CD14-positive monocyte (primary cell): ENCODE measurements around the gene SLA2. TPM values are rescaled to one million over a fixed set of nuclear protein-coding genes. Genes with fewer than 3 reads are reported as not detected.

Experiments used
- DNase-seq, 3 donors: peaks; one replicate each; pipeline ENCODE4 v3.0.0-alpha.2; 2011 to 2022
- H2AFZ ChIP-seq: 2 replicates; pipeline ENCODE4 v1.6.0; 2012; ENCODE audit warnings: mild to moderate bottlenecking, low read depth, low read length, inconsistent platforms; ENCODE audit not compliant: insufficient read depth, poor library complexity, severe bottlenecking
- H3K27ac ChIP-seq, 2 donors: 1 replicate in 1 of 2; 2 replicates in 1 of 2; pipeline ENCODE4 v1.5.1; 2012 to 2013; ENCODE audit warnings: low read length in 2 of 2, control low read depth in 1 of 2, inconsistent platforms in 1 of 2, low read depth in 1 of 2, mild to moderate bottlenecking in 1 of 2
- H3K27me3 ChIP-seq, 2 donors: one replicate each; pipeline versions ENCODE4 v1.6.0 to v1.6.1; 2011 to 2013; ENCODE audit warnings: low read length in 2 of 2; ENCODE audit not compliant: control insufficient read depth in 2 of 2, insufficient read depth in 2 of 2
- H3K36me3 ChIP-seq, 2 donors: replicated peaks in 1 of 2; 1 replicate in 1 of 2; 2 replicates in 1 of 2; pipeline versions ENCODE4 v1.5.1 to v1.6.1; 2012 to 2013; ENCODE audit warnings: low read length in 2 of 2, control low read depth in 1 of 2, inconsistent platforms in 1 of 2, mild to moderate bottlenecking in 1 of 2; ENCODE audit not compliant: insufficient read depth in 2 of 2, control insufficient read depth in 1 of 2
- H3K4me1 ChIP-seq, 2 donors: 1 replicate in 1 of 2; 2 replicates in 1 of 2; pipeline versions ENCODE4 v1.5.1 to v1.6.1; 2012 to 2013; ENCODE audit warnings: low read length in 2 of 2, control low read depth in 1 of 2, inconsistent platforms in 1 of 2, mild to moderate bottlenecking in 1 of 2, moderate library complexity in 1 of 2; ENCODE audit not compliant: insufficient read depth in 2 of 2, control insufficient read depth in 1 of 2
- H3K4me2 ChIP-seq: replicated peaks from 2 replicates; pipeline ENCODE3; 2012; ENCODE audit warnings: low read length, moderate library complexity, mild to moderate bottlenecking; ENCODE audit not compliant: poor library complexity, severe bottlenecking; ENCODE audit errors: extremely low read depth
- H3K4me3 ChIP-seq, 3 experiments: fragments of 200-600 bp in 1 of 3; sonication (generic) in 1 of 3; replicated peaks in 1 of 3; 1 replicate in 2 of 3; 2 replicates in 1 of 3; pipeline ENCODE4 v1.5.1; 2011 to 2013; ENCODE audit warnings: low read length in 3 of 3, mild to moderate bottlenecking in 3 of 3, control low read depth in 2 of 3, low read depth in 2 of 3, inconsistent platforms in 1 of 3, moderate library complexity in 1 of 3
- H3K79me2 ChIP-seq: 2 replicates; pipeline ENCODE4 v1.6.0; 2012; ENCODE audit warnings: mild to moderate bottlenecking, control low read depth, inconsistent platforms, low read length, moderate library complexity; ENCODE audit not compliant: insufficient read depth
- H3K9ac ChIP-seq: 2 replicates; pipeline ENCODE4 v1.6.0; 2017; ENCODE audit warnings: low read length, mild to moderate bottlenecking; ENCODE audit not compliant: insufficient read depth, poor library complexity, severe bottlenecking
- H3K9me3 ChIP-seq, 2 donors: replicated peaks in 1 of 2; 1 replicate in 1 of 2; 2 replicates in 1 of 2; pipeline versions ENCODE4 v1.5.1 to v1.6.1; 2012 to 2013; ENCODE audit warnings: low read length in 2 of 2, control low read depth in 1 of 2; ENCODE audit not compliant: control insufficient read depth in 1 of 2, insufficient read depth in 1 of 2
- H4K20me1 ChIP-seq: 2 replicates; pipeline ENCODE4 v1.6.0; 2012; ENCODE audit warnings: mild to moderate bottlenecking, low read length, control low read depth, moderate library complexity; ENCODE audit not compliant: insufficient read depth
- H3K27ac Mint-ChIP-seq, 7 donors: one replicate each; pipeline ENCODE4 v1.8.0; 2020; ENCODE audit warnings: mild to moderate bottlenecking in 7 of 7, mixed read lengths in 7 of 7, moderate library complexity in 6 of 7, inconsistent platforms in 2 of 7
- H3K27me3 Mint-ChIP-seq, 3 donors: one replicate each; pipeline ENCODE4 v1.8.0; 2021 to 2022; ENCODE audit warnings: low read depth in 3 of 3, mild to moderate bottlenecking in 3 of 3, mixed read lengths in 3 of 3, moderate library complexity in 3 of 3, inconsistent platforms in 1 of 3
- H3K36me3 Mint-ChIP-seq, 2 donors: one replicate each; pipeline ENCODE4 v1.8.0; 2020; ENCODE audit warnings: mixed read lengths in 2 of 2, inconsistent platforms in 1 of 2, mild to moderate bottlenecking in 1 of 2
- H3K4me1 Mint-ChIP-seq: one replicate; pipeline ENCODE4 v1.8.0; 2020; ENCODE audit warnings: mild to moderate bottlenecking, mixed read lengths
- H3K4me3 Mint-ChIP-seq, 2 donors: one replicate each; pipeline ENCODE4 v1.8.0; 2020; ENCODE audit warnings: mild to moderate bottlenecking in 2 of 2, mixed read lengths in 2 of 2, moderate library complexity in 1 of 2
- H3K9me3 Mint-ChIP-seq, 7 donors: one replicate each; pipeline ENCODE4 v1.8.0; 2020 to 2022; ENCODE audit warnings: mixed read lengths in 7 of 7, mild to moderate bottlenecking in 6 of 7, moderate library complexity in 6 of 7, inconsistent platforms in 2 of 7
- CTCF ChIP-seq: fragments of 200-600 bp; IDR thresholded peaks from one replicate; pipeline ENCODE4 v1.8.0; 2022; ENCODE audit warnings: antibody characterized with exemption, mild to moderate bottlenecking
- WGBS: methylation state at CpG from one replicate; pipeline ENCODE4 v1.1.5; 2013; ENCODE audit warnings: missing lambda C conversion rate; ENCODE audit not compliant: insufficient coverage; 5-methylcytosine and 5-hydroxymethylcytosine counted together
- intact Hi-C, 2 donors: fragments of 100-400 bp; cut with micrococcal nuclease; formaldehyde crosslinking; loops; one replicate each; pipeline versions ENCODE4 v1.15.0 to v1.15.1; 2023
- polyA plus RNA-seq, 3 donors: library from polyadenylated mRNA; depleted of rRNA in 1 of 3; unstranded in 2 of 3; stranded (reverse) in 1 of 3; fragments of 300-500 nt in 2 of 3; fragments of >200 nt in 1 of 3; fragmentation: Illumina TruSeq in 2 of 3; gene quantifications; 1 replicate in 2 of 3; 2 replicates in 1 of 3; pipeline ENCODE4 v1.2.3, GENCODE V29; 2012 to 2021

The SLA2 gene
- polyA plus RNA-seq, 3 donors: 0.16 to 0.19 (median 0.17) TPM

GRCh38 chr20:36631646-36632045, 14.3 kb downstream of the SLA2 start:
- peaks cover 11 to 16% of the 10 kb centered on the region in 2 donors for H3K4me1 ChIP-seq
- no peaks in the 10 kb centered on the region for H3K9me3 ChIP-seq
- no peaks in the 10 kb centered on the region for H3K36me3 ChIP-seq
- no peak overlapping the region for H3K4me3 ChIP-seq
- no peaks in the 10 kb centered on the region for H3K79me2 ChIP-seq
- peaks cover 0 to 1% (median 0%) of the 10 kb centered on the region in 7 donors for H3K9me3 Mint-ChIP-seq
- DNase-seq: peak; percentile 8 to 65 (median 11)
- no peak for TF ChIP-seq CTCF
- no peak overlapping the region for H3K9ac ChIP-seq
- no peak overlapping the region for H3K4me2 ChIP-seq
- H4K20me1 ChIP-seq: no peaks in the 10 kb centered on the region
- peaks cover 34% of the 10 kb centered on the region for H3K4me1 Mint-ChIP-seq
- no peak overlapping the region for H3K27ac ChIP-seq
- intact Hi-C loops: no loop called here
- no peaks in the 10 kb centered on the region for H3K27me3 ChIP-seq
- no peak overlapping the region for H2AFZ ChIP-seq
- WGBS: 65% methylated on average over 6 of the region's 6 CpGs
- peaks cover 0 to 3% (median 0%) of the 10 kb centered on the region in 3 donors for H3K27me3 Mint-ChIP-seq
- H3K4me3 Mint-ChIP-seq: no peak overlapping the region
- no peak overlapping the region for H3K27ac Mint-ChIP-seq
- H3K36me3 Mint-ChIP-seq: peaks cover 0 to 2% of the 10 kb centered on the region in 2 donors

GRCh38 chr20:36629719-36630681, 16.0 kb downstream of the SLA2 start:
- no peaks in the 10 kb centered on the region for H3K9me3 ChIP-seq
- Mint-ChIP-seq H3K27ac (peak overlapping the region in 4 of 7 donors; percentile 40 to 77 (median 52)), H3K4me3 (peak overlapping the region; percentile 39 to 80), H3K27me3 (peaks cover 0 to 3% (median 0%) of the 10 kb centered on the region in 3 donors), H3K36me3 (peaks cover 0 to 2% of the 10 kb centered on the region in 2 donors), H3K4me1 (peaks cover 34% of the 10 kb centered on the region), H3K9me3 (no peaks in the 10 kb centered on the region)
- H3K27me3 ChIP-seq: no peaks in the 10 kb centered on the region
- H3K4me3 ChIP-seq: peak overlapping the region in 1 of 3 experiments; percentile 27
- 72% methylated on average over 4 of the region's 15 CpGs for WGBS
- intact Hi-C loops: no loop called here
- H3K27ac ChIP-seq: no peak overlapping the region
- H3K4me1 ChIP-seq: peaks cover 11 to 16% of the 10 kb centered on the region in 2 donors
- peak overlapping the region; percentile 69 for H2AFZ ChIP-seq
- no peaks in the 10 kb centered on the region for H4K20me1 ChIP-seq
- peak overlapping the region; percentile 10 for H3K9ac ChIP-seq
- H3K79me2 ChIP-seq: no peaks in the 10 kb centered on the region
- no peak for TF ChIP-seq CTCF
- H3K4me2 ChIP-seq: peak overlapping the region; percentile 27
- no peaks in the 10 kb centered on the region for H3K36me3 ChIP-seq
- peak; percentile 12 to 22 (median 16) for DNase-seq
